Measurements from ENCODE around the gene SYNJ1.

The SYNJ1 gene

GRCh38 chr21:32581732-32582131 is 146.1 kb downstream of the SYNJ1 start:
- no peak overlapping the region for H3K4me3 ChIP-seq (ENCODE audit: low read depth, low read length)
- DNase-seq (ENCODE audit: low read depth) = no peak
- TF ChIP-seq CTCF (IDR thresholded peaks at IDR 0.05; ENCODE audit: control insufficient read depth, extremely low read depth, insufficient read depth) = no peak

- TF ChIP-seq CTCF (IDR thresholded peaks at IDR 0.05; ENCODE audit: control insufficient read depth, extremely low read depth, insufficient read depth) = no peak
- no peak overlapping the region for H3K4me3 ChIP-seq (ENCODE audit: low read depth, low read length)
- DNase-seq (ENCODE audit: low read depth) = no peak
Observed at GRCh38 chr21:32580949-32581348, 146.9 kb downstream of the SYNJ1 start.

All from LNCaP clone FGC (cell line).